Adipocyte (in vitro differentiated cells): ENCODE results near the gene IMMP2L.

Experiments
- DNase-seq: peaks from one replicate; pipeline ENCODE4 v3.0.0-alpha.2; 2015; ENCODE audit warnings: low read depth
- H3K27me3 ChIP-seq: replicated peaks from 2 replicates; pipeline ENCODE4 v1.7.0; 2013; ENCODE audit warnings: mild to moderate bottlenecking, low read length, moderate library complexity; ENCODE audit not compliant: control insufficient read depth, insufficient read depth
- H3K36me3 ChIP-seq: 2 replicates; pipeline ENCODE4 v1.7.0; 2013; ENCODE audit warnings: low read length, mild to moderate bottlenecking, moderate library complexity; ENCODE audit not compliant: control insufficient read depth, insufficient read depth, severe bottlenecking
- H3K4me1 ChIP-seq: 2 replicates; pipeline ENCODE4 v1.7.0; 2013; ENCODE audit warnings: mild to moderate bottlenecking, low read length, moderate library complexity; ENCODE audit not compliant: control insufficient read depth, insufficient read depth
- H3K4me3 ChIP-seq: 2 replicates; pipeline ENCODE4 v1.7.0; 2013; ENCODE audit warnings: mild to moderate bottlenecking, low read length, moderate library complexity
- H3K9ac ChIP-seq: 2 replicates; pipeline ENCODE4 v1.7.0; 2013; ENCODE audit warnings: mild to moderate bottlenecking, low read length, moderate library complexity
- H3K9me3 ChIP-seq: 2 replicates; pipeline ENCODE4 v1.7.0; 2013; ENCODE audit warnings: mild to moderate bottlenecking, low read length, moderate library complexity; ENCODE audit not compliant: control insufficient read depth

The IMMP2L gene

DNA sequence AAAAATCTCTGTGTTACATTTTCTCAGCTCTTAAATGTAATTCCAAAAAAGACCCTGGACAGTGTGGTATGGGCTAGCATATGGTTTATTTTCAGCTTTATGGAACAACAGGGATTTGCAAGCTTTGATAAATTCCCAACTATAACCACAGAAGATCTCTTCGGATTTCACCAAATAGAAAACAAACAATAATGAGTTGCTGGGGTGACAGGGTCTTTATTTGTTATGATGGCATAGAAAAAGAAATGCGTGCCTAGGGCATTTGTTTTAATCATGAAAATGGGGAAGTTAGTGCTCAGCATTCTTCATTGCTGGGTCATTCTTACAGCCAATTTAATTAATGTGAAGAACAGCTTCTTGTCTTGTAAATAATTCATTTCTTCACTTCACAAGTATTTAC lies 332.4 kb downstream of the IMMP2L start:
- DNase-seq = peak; percentile 40
- no peak overlapping the region for H3K4me3 ChIP-seq
- H3K9ac ChIP-seq = no peak overlapping the region

DNA sequence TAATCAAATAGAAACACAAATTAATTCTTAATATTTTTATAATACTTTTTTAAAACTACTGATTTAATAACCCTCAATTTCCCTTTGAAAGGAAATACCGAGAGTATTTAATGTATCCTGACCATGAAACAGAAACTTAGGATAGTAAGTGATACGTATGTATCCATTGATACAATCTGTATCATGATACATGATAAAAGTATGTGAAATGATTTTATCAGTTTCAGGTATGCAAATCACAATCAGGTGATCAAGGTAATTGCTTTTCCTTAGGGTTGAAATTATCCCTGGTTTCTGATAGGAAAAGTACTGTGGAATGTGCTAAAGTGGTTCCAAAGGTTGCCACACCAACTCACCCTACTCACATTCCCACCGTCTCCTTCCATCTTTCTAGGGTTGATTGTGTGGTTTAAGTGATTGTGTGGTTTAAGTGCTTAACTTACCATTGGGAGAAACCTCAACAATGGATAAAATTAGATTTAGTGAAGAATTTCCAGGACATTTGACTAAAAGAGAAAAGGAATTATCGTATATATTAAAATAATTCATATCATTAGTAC lies 333.0 kb downstream of the IMMP2L start:
- no peaks in the 10 kb centered on the region for H3K27me3 ChIP-seq
- no peak overlapping the region for H3K9ac ChIP-seq
- no peak overlapping the region for H3K4me3 ChIP-seq
- H3K4me1 ChIP-seq = peaks cover 14% of the 10 kb centered on the region
- DNase-seq = no peak
- H3K36me3 ChIP-seq = no peaks in the 10 kb centered on the region
- no peaks in the 10 kb centered on the region for H3K9me3 ChIP-seq

More for the DNA sequence above, 332.4 kb downstream of the IMMP2L start:
- Histone ChIP-seq H3K4me1 (peaks cover 8% of the 10 kb centered on the region), H3K36me3 (no peaks in the 10 kb centered on the region), H3K9me3 (no peaks in the 10 kb centered on the region), H3K27me3 (no peaks in the 10 kb centered on the region)

DNA sequence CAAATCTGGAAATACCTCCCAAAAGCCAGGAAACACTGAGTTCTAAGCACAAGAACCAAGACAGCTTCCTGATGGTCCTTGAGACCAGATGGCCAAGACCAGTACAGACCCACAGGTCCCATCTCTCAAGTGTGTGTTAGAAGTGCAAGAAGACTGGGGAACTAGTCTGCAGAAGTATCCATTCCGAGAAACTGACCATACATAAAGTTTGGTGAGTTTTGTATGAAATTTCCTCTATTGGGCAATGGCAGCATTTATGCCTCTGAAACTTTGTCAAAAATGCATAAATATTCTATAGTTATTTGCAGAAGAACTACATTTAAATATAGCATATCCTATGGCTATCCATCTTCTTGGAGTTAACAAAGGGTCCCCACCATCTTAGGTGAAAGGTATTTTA lies 333.9 kb downstream of the IMMP2L start:
- H3K4me1 ChIP-seq = peaks cover 16% of the 10 kb centered on the region
- H3K36me3 ChIP-seq = no peaks in the 10 kb centered on the region
- H3K27me3 ChIP-seq = no peaks in the 10 kb centered on the region
- DNase-seq = no peak
- H3K9ac ChIP-seq = no peak overlapping the region
- no peaks in the 10 kb centered on the region for H3K9me3 ChIP-seq
- H3K4me3 ChIP-seq = no peak overlapping the region

DNA sequence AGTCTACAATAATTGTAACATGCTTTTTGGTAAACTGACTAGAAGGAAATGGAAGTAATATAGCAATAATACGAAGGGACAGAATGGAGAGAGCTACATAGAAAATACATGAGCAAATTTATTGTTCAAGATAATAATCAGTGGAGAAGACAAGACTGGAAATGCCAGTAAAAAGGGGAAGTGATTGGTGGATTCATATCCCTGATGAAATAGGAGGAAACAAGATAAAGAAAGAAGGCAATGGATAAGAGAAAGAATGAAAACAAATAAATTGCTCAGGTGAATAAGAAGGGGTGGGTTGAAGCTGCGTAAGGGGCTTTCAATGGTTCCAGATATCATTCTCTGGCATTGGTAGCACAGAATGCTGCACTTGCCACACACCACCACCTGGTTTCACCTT lies 335.5 kb downstream of the IMMP2L start:
- no peaks in the 10 kb centered on the region for H3K36me3 ChIP-seq
- no peak overlapping the region for H3K9ac ChIP-seq
- H3K27me3 ChIP-seq = no peaks in the 10 kb centered on the region
- peaks cover 16% of the 10 kb centered on the region for H3K4me1 ChIP-seq
- H3K4me3 ChIP-seq = no peak overlapping the region
- no peak for DNase-seq
- no peaks in the 10 kb centered on the region for H3K9me3 ChIP-seq

DNA sequence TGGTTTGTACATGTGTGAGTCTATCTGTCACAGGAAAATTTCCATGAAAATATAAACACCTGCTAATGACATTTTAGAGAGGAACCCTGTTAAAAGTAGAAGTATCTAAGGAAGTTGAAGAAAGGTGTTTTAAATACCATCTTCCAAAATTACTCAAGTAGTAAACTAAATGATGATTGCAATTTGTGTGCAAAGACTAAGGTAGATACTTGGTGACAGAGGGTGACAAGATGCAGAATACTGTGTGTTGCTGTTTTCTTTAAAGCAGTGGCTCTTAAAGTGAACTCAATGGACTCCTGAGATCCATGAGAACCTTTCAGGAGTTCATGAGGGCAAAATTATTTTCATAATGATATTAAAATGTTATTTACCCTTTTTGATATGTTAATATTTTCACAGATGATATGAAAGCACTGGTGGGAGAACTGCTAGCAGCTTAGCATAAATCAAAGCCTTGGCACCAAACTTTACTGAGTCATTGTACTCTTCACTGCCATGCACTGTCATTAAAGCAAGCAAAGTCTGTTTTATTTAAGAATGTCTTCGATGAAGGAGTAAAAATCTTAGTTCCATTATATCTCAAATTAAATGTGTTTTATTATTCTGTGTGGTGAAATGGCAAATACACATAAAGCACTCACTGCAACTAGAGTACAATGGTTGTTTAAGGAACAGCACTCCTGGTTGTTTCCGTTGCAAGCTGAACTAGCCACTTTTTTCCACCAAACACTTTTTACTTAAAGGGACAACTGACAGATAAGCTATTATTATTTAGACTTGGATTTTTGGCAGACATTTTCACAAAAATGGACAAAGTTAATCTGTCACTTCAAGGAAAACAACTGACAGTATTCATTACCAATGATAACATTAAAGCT lies 337.7 kb downstream of the IMMP2L start:
- DNase-seq = no peak
- Histone ChIP-seq H3K36me3 (no peaks in the 10 kb centered on the region), H3K9me3 (no peaks in the 10 kb centered on the region), H3K9ac (no peak overlapping the region), H3K4me3 (no peak overlapping the region), H3K27me3 (no peaks in the 10 kb centered on the region), H3K4me1 (peaks cover 9% of the 10 kb centered on the region)

DNA sequence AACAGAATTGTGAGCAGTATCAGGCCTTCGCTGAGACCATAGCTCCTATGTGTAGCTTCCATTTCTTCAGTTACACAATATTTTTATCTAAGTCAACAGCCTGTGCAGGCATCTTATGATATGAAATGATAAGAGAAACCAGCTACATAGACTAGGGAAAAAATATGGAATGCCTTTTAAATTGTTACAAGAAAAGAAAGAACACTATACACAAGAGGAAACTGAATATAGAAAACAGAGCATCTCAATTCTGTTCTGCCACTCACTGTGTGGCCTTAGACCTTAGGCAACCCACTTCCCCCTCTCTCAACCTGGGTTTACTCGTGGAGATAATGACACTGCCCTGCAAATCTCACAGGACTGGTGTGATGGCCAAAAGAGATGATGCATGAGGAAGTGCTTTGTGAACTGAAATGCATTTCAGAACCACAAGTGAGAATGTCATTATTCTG lies 338.5 kb downstream of the IMMP2L start:
- Histone ChIP-seq H3K27me3 (no peaks in the 10 kb centered on the region), H3K36me3 (no peaks in the 10 kb centered on the region), H3K4me3 (no peak overlapping the region), H3K4me1 (peaks cover 9% of the 10 kb centered on the region), H3K9me3 (no peaks in the 10 kb centered on the region), H3K9ac (no peak overlapping the region)
- DNase-seq = no peak

DNA sequence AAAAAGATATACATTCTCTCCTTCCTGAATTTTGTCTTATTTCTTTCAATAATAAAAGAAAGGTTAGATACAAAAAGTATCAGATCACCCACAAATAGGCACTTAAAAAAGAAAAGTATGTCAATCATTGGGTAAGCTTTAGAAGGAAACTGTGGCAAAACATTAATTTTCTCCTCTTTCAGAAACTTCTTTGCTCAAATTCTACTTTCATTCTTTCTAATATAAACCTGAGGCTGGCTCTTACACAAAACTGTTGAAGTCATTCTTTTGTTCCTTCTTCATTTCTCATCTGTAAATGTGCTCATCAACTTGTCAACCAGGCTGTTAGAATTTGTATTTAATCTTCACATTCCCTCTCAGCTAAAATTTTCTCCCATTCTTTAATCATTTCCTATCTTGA lies 346.7 kb downstream of the IMMP2L start:
- Histone ChIP-seq H3K36me3 (no peaks in the 10 kb centered on the region), H3K4me3 (no peak overlapping the region), H3K4me1 (peaks cover 3% of the 10 kb centered on the region), H3K9ac (no peak overlapping the region), H3K27me3 (no peaks in the 10 kb centered on the region), H3K9me3 (no peaks in the 10 kb centered on the region)
- DNase-seq = no peak

DNA sequence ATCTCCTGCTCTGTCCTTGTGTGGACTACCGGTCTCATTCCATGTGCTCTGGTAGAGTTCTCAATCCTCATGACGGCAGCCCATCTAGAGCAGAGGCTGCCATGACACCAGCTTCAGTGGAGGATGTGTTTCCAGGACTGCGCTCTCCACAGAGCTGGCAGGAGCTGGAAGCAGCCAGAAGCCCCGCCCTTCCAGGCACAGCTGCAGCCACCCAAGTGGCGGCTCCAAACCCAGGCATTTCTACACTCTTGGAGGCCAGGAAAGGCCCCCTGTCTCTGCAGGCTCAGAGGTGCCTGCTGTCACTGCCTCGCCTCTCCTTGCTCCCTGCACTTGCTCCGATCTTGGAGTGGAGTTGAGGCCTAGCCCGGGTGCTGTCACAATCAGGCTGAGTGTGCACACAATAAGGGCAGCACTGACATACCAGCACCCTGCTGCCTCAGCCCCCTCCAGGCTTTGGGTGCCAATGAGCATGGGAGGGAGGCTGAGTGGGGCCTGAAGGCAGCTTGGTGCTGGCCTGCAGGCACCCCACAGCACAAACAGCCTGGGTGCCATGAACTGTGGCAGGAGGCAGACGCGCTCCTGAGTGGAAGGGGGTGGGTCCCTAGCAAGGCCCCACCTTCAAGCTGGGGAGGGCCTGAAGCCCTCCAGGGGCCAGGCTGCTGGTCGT lies 349.3 kb downstream of the IMMP2L start:
- H3K9ac ChIP-seq = no peak overlapping the region
- peaks cover 5% of the 10 kb centered on the region for H3K4me1 ChIP-seq
- H3K9me3 ChIP-seq = no peaks in the 10 kb centered on the region
- no peaks in the 10 kb centered on the region for H3K27me3 ChIP-seq
- no peak overlapping the region for H3K4me3 ChIP-seq
- no peaks in the 10 kb centered on the region for H3K36me3 ChIP-seq
- DNase-seq = no peak

DNA sequence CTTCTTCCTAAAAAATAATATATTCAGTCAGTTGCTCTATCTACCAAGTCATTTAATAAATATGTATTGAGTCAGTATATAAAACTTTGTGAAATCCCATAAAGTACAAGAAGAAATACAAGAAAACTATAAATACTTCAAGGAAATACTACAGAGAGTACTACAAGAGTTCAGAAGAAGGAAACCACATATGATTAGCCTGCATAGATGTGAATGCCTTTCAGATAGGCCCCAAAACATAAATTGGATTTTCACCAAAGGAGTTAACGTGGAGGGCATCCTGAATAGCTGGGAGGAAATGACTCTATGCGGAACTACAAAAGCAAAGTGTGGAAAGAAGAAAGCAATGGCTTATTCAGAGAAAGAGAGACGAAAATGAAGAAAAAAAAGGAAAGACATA lies 351.3 kb downstream of the IMMP2L start:
- Histone ChIP-seq H3K4me3 (no peak overlapping the region), H3K9me3 (no peaks in the 10 kb centered on the region), H3K36me3 (no peaks in the 10 kb centered on the region), H3K4me1 (peaks cover 5% of the 10 kb centered on the region), H3K9ac (no peak overlapping the region), H3K27me3 (no peaks in the 10 kb centered on the region)
- DNase-seq = peak; percentile 27

DNA sequence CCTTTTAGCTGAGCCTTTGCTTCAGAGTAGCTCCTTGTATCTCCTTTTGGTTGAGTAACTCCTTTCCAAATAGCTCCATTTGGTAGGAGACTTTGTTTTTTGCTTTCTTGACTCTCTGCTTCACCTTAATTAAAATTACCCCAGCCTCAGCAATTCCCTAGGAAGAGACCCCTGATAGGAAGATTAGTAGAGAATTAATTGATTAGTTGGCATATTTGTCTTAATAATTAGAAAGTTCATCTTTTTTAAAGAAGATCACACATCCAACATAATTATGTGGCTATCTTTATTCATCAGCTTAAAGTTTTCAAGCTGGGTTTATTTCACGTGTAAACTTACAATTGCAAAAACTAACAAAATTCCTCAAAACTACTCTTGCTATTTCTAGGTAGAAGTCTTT lies 352.2 kb downstream of the IMMP2L start:
- H3K4me1 ChIP-seq = peaks cover 5% of the 10 kb centered on the region
- H3K4me3 ChIP-seq = no peak overlapping the region
- no peaks in the 10 kb centered on the region for H3K36me3 ChIP-seq
- DNase-seq = no peak
- H3K27me3 ChIP-seq = no peaks in the 10 kb centered on the region
- H3K9ac ChIP-seq = no peak overlapping the region
- no peaks in the 10 kb centered on the region for H3K9me3 ChIP-seq

DNA sequence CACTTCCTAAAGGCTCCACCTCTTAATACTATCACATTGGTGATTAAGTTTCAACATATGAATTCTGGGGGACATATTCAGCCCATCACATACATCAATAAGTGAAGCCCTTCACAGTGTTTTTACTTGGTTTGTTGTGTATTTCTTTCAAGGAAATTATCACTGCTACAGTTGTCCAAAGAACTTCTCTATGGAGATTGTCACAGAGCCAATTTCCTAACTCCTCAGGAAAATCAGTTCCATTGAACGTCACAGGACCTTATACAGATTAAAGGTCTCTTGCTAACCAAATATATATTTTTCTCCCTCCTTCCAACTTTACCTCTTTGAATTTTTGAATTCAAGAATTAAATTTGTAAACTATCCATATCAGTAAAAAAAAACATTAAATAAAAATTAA lies 357.0 kb downstream of the IMMP2L start:
- DNase-seq = no peak
- Histone ChIP-seq H3K9ac (no peak overlapping the region), H3K9me3 (peaks cover 6% of the 10 kb centered on the region), H3K27me3 (no peaks in the 10 kb centered on the region), H3K4me3 (no peak overlapping the region), H3K36me3 (peaks cover 4% of the 10 kb centered on the region), H3K4me1 (no peaks in the 10 kb centered on the region)
